Mesothelial cell of epicardium (in vitro differentiated cells): Measurements from ENCODE around the gene SLC2A6. TPM values are rescaled to one million over a fixed set of nuclear protein-coding genes. Genes with fewer than 3 reads are reported as not detected.

Experiments used
- DNase-seq, 2 experiments: peaks; one replicate each; pipeline ENCODE4 v3.0.0; 2021; ENCODE audit warnings: low spot score in 2 of 2; ENCODE audit not compliant: unreplicated experiment in 2 of 2
- H3K27ac Mint-ChIP-seq: 2 replicates; pipeline ENCODE4 v1.8.0; 2021; ENCODE audit warnings: mixed read lengths
- H3K27me3 Mint-ChIP-seq: 2 replicates; pipeline ENCODE4 v1.8.0; 2021; ENCODE audit warnings: low read depth, mixed read lengths
- H3K36me3 Mint-ChIP-seq: 2 replicates; pipeline ENCODE4 v1.8.0; 2021; ENCODE audit warnings: mixed read lengths
- H3K4me1 Mint-ChIP-seq: 2 replicates; pipeline ENCODE4 v1.8.0; 2021; ENCODE audit warnings: mixed read lengths
- H3K4me3 Mint-ChIP-seq: 2 replicates; pipeline ENCODE4 v1.8.0; 2021; ENCODE audit warnings: mild to moderate bottlenecking, moderate library complexity, mixed read lengths
- H3K9me3 Mint-ChIP-seq: 2 replicates; pipeline ENCODE4 v1.8.0; 2021; ENCODE audit warnings: mixed read lengths
- CTCF ChIP-seq: fragments of 200-600 bp; sonication (generic); IDR thresholded peaks from one replicate; pipeline ENCODE4 v1.5.0; 2021; ENCODE audit warnings: antibody characterized with exemption; ENCODE audit not compliant: unreplicated experiment
- total RNA-seq: library from RNA; stranded (reverse); gene quantifications from 3 replicates; pipeline ENCODE4 v1.2.1, GENCODE V29; 2021

The SLC2A6 gene
- total RNA-seq, 1 donor from 2014 or later = 9.0 TPM

- Mint-ChIP-seq H3K27me3 (no peaks in the 10 kb centered on the region), H3K4me3 (no peak overlapping the region), H3K36me3 (no peaks in the 10 kb centered on the region), H3K27ac (no peak overlapping the region), H3K9me3 (no peaks in the 10 kb centered on the region), H3K4me1 (peaks cover 30% of the 10 kb centered on the region)
- DNase-seq = no peak
- TF ChIP-seq CTCF = no peak
These were observed 38.1 kb upstream of the SLC2A6 start for GRCh38 chr9:133516961-133517350.

- Mint-ChIP-seq H3K36me3 (no peaks in the 10 kb centered on the region), H3K4me3 (no peak overlapping the region), H3K9me3 (no peaks in the 10 kb centered on the region), H3K27me3 (no peaks in the 10 kb centered on the region), H3K4me1 (peaks cover 30% of the 10 kb centered on the region), H3K27ac (peak overlapping the region; percentile 5)
- DNase-seq = no peak
- TF ChIP-seq CTCF = no peak
These were observed 37.5 kb upstream of the SLC2A6 start for GRCh38 chr9:133516256-133516960.

GRCh38 chr9:133515615-133516255 lies 36.8 kb upstream of the SLC2A6 start:
- no peak for TF ChIP-seq CTCF
- no peaks in the 10 kb centered on the region for H3K36me3 Mint-ChIP-seq
- no peak overlapping the region for H3K4me3 Mint-ChIP-seq
- H3K27ac Mint-ChIP-seq = peak overlapping the region; percentile 5
- no peaks in the 10 kb centered on the region for H3K27me3 Mint-ChIP-seq
- no peaks in the 10 kb centered on the region for H3K9me3 Mint-ChIP-seq
- DNase-seq = no peak
- H3K4me1 Mint-ChIP-seq = peaks cover 23% of the 10 kb centered on the region

- Mint-ChIP-seq H3K27me3 (no peaks in the 10 kb centered on the region), H3K36me3 (no peaks in the 10 kb centered on the region), H3K4me1 (peaks cover 25% of the 10 kb centered on the region), H3K27ac (no peak overlapping the region), H3K4me3 (no peak overlapping the region), H3K9me3 (no peaks in the 10 kb centered on the region)
- no peak for DNase-seq
- TF ChIP-seq CTCF = no peak
These were observed 36.3 kb upstream of the SLC2A6 start for GRCh38 chr9:133515240-133515610.

- H3K27me3 Mint-ChIP-seq = no peaks in the 10 kb centered on the region
- no peak overlapping the region for H3K4me3 Mint-ChIP-seq
- H3K36me3 Mint-ChIP-seq = no peaks in the 10 kb centered on the region
- no peak for TF ChIP-seq CTCF
- H3K27ac Mint-ChIP-seq = no peak overlapping the region
- DNase-seq = no peak
- no peaks in the 10 kb centered on the region for H3K9me3 Mint-ChIP-seq
- H3K4me1 Mint-ChIP-seq = peaks cover 23% of the 10 kb centered on the region
These were observed 35.8 kb upstream of the SLC2A6 start for GRCh38 chr9:133514460-133515239.
